H1 (cell line): ENCODE results near the gene WBP1. TPM values are rescaled to one million over a fixed set of nuclear protein-coding genes. Genes with fewer than 3 reads are reported as not detected.

Experiments
- CTCF ChIA-PET: fragments of 300-600 bp; sonication (Branson Sonifier 250); formaldehyde crosslinking; loops from one replicate; lab custom pipeline; 2021; ENCODE audit not compliant: partially characterized antibody; lab: Charles Lee
- POLR2A ChIA-PET: fragments of 300-600 bp; sonication (Branson Sonifier 250); formaldehyde crosslinking; loops from one replicate; lab custom pipeline; 2021; ENCODE audit warnings: inconsistent platforms; ENCODE audit not compliant: partially characterized antibody; lab: Charles Lee
- DNase-seq, 2 experiments: peaks; one replicate each; pipeline versions ENCODE4 v3.0.0 to v3.0.0-alpha.2; 2010 to 2022; ENCODE audit warnings: low spot score in 2 of 2, low read depth in 1 of 2, mixed read lengths in 1 of 2
- FAIRE-seq: peaks from 2 replicates; lab custom pipeline; 2011; peaks lifted over from hg19 to GRCh38; lab: Jason Lieb, UNC
- H2AFZ ChIP-seq: 2 replicates; pipeline ENCODE4 v1.8.1; 2012; ENCODE audit warnings: low read length, inconsistent platforms
- H2AK5ac ChIP-seq: 2 replicates; pipeline ENCODE4 v1.6.1; 2013; ENCODE audit warnings: low read depth, low read length
- H2BK120ac ChIP-seq: replicated peaks from 2 replicates; pipeline ENCODE3; 2013; ENCODE audit warnings: low read depth, low read length, inconsistent platforms
- H2BK12ac ChIP-seq: 2 replicates; pipeline ENCODE4 v1.6.1; 2013; ENCODE audit warnings: low read depth, low read length
- H2BK15ac ChIP-seq: 2 replicates; pipeline ENCODE4 v1.6.1; 2013; ENCODE audit warnings: low read length
- H2BK20ac ChIP-seq: 2 replicates; pipeline ENCODE4 v1.6.1; 2013; ENCODE audit warnings: low read length
- H2BK5ac ChIP-seq: 2 replicates; pipeline ENCODE4 v1.6.1; 2013; ENCODE audit warnings: low read depth, low read length
- H3K14ac ChIP-seq: 2 replicates; pipeline ENCODE4 v1.6.1; 2013; ENCODE audit warnings: inconsistent platforms; ENCODE audit not compliant: insufficient read length
- H3K18ac ChIP-seq: 2 replicates; pipeline ENCODE4 v1.6.1; 2013; ENCODE audit warnings: low read length; ENCODE audit errors: extremely low read depth
- H3K23ac ChIP-seq: 2 replicates; pipeline ENCODE4 v1.6.1; 2013; ENCODE audit warnings: inconsistent platforms; ENCODE audit not compliant: insufficient read length
- H3K23me2 ChIP-seq: 2 replicates; pipeline ENCODE4 v1.6.1; 2013; ENCODE audit warnings: low read depth, low read length
- H3K27ac ChIP-seq: 2 replicates; pipeline ENCODE4 v1.6.1; 2011; ENCODE audit warnings: low read depth, low read length, inconsistent platforms
- H3K27me3 ChIP-seq, 4 experiments: replicated peaks in 1 of 4; 1 replicate in 1 of 4; 2 replicates in 3 of 4; pipeline versions ENCODE4 v1.6.1 to v1.8.1; 2011 to 2013; ENCODE audit warnings: low read length in 3 of 4, mild to moderate bottlenecking in 3 of 4, inconsistent platforms in 2 of 4, mixed read lengths in 2 of 4, moderate library complexity in 1 of 4; ENCODE audit not compliant: control insufficient read depth in 3 of 4, insufficient read depth in 3 of 4; ENCODE audit errors: extremely low read depth in 1 of 4
- H3K36me3 ChIP-seq, 4 experiments: 2 replicates each; pipeline versions ENCODE4 v1.6.1 to v1.8.1; 2011 to 2013; ENCODE audit warnings: mild to moderate bottlenecking in 4 of 4, low read length in 3 of 4, moderate library complexity in 2 of 4, control low read depth in 1 of 4, inconsistent platforms in 1 of 4; ENCODE audit not compliant: insufficient read depth in 4 of 4, control insufficient read depth in 2 of 4
- H3K4ac ChIP-seq: replicated peaks from 2 replicates; pipeline ENCODE3; 2013; ENCODE audit warnings: low read length, low read depth, mixed read lengths, inconsistent platforms; ENCODE audit not compliant: insufficient read length
- H3K4me1 ChIP-seq, 4 experiments: replicated peaks in 1 of 4; 1 replicate in 1 of 4; 2 replicates in 3 of 4; pipeline versions ENCODE4 v1.6.1 to v1.8.1; 2011 to 2013; ENCODE audit warnings: low read length in 3 of 4, inconsistent platforms in 2 of 4, mixed read lengths in 1 of 4; ENCODE audit not compliant: insufficient read depth in 4 of 4, control insufficient read depth in 3 of 4
- H3K4me2 ChIP-seq, 2 experiments: 2 replicates each; pipeline versions ENCODE4 v1.6.1 to v1.8.1; 2011 to 2013; ENCODE audit warnings: low read depth in 2 of 2, low read length in 2 of 2, control low read depth in 1 of 2, inconsistent platforms in 1 of 2, mild to moderate bottlenecking in 1 of 2; ENCODE audit not compliant: insufficient read depth in 1 of 2
- H3K4me3 ChIP-seq, 4 experiments: fragments of 200-600, 300-600 bp in 1 of 4; sonication (generic), shearing (Covaris generic), sonication (Bioruptor Twin) in 1 of 4; 2 replicates each; pipeline versions ENCODE4 v1.5.1 to v1.8.1; 2011 to 2016; ENCODE audit warnings: low read length in 4 of 4, low read depth in 3 of 4, control low read depth in 2 of 4, inconsistent platforms in 2 of 4, mild to moderate bottlenecking in 2 of 4, mixed read lengths in 1 of 4, moderate library complexity in 1 of 4; ENCODE audit not compliant: insufficient read depth in 2 of 4; ENCODE audit errors: extremely low read depth in 1 of 4
- H3K56ac ChIP-seq: replicated peaks from 2 replicates; pipeline ENCODE3; 2013; ENCODE audit warnings: low read depth, mild to moderate bottlenecking, mixed read lengths, low read length, inconsistent platforms; ENCODE audit not compliant: insufficient read length
- H3K79me1 ChIP-seq: 2 replicates; pipeline ENCODE4 v1.6.1; 2013; ENCODE audit warnings: low read depth, low read length, control low read depth
- H3K79me2 ChIP-seq, 2 experiments: 2 replicates each; pipeline versions ENCODE4 v1.6.1 to v1.8.1; 2012 to 2013; ENCODE audit warnings: low read length in 2 of 2, mild to moderate bottlenecking in 2 of 2, inconsistent platforms in 1 of 2; ENCODE audit not compliant: insufficient read depth in 2 of 2, control insufficient read depth in 1 of 2
- H3K9ac ChIP-seq, 4 experiments: replicated peaks in 1 of 4; 1 replicate in 1 of 4; 2 replicates in 3 of 4; pipeline versions ENCODE4 v1.6.1 to v1.8.1; 2011 to 2013; ENCODE audit warnings: low read depth in 3 of 4, low read length in 3 of 4, control low read depth in 2 of 4, mild to moderate bottlenecking in 2 of 4, moderate library complexity in 2 of 4, inconsistent platforms in 1 of 4; ENCODE audit errors: extremely low read depth in 1 of 4
- H3K9me3 ChIP-seq, 2 experiments: 2 replicates each; pipeline versions ENCODE4 v1.6.1 to v1.8.1; 2012 to 2013; ENCODE audit warnings: mild to moderate bottlenecking in 2 of 2, moderate library complexity in 2 of 2, control low read depth in 1 of 2, inconsistent platforms in 1 of 2, low read depth in 1 of 2, low read length in 1 of 2, mixed read lengths in 1 of 2; ENCODE audit not compliant: insufficient read depth in 2 of 2
- H4K20me1 ChIP-seq, 2 experiments: replicated peaks in 1 of 2; 2 replicates each; pipeline versions ENCODE3 to v1.8.1; 2011 to 2013; ENCODE audit warnings: inconsistent platforms in 2 of 2, low read length in 2 of 2, mild to moderate bottlenecking in 1 of 2; ENCODE audit not compliant: insufficient read depth in 2 of 2, control insufficient read depth in 1 of 2
- H4K5ac ChIP-seq: 2 replicates; pipeline ENCODE4 v1.6.1; 2013; ENCODE audit warnings: low read length, low read depth, mixed read lengths, inconsistent platforms; ENCODE audit not compliant: insufficient read length
- H4K8ac ChIP-seq: 2 replicates; pipeline ENCODE4 v1.8.0; 2013; ENCODE audit warnings: mild to moderate bottlenecking, moderate library complexity, low read length, inconsistent platforms; ENCODE audit not compliant: insufficient read depth; ENCODE audit errors: extremely low read depth
- H4K91ac ChIP-seq: replicated peaks from 2 replicates; pipeline ENCODE3; 2013; ENCODE audit warnings: low read length, mixed read lengths, inconsistent platforms; ENCODE audit not compliant: insufficient read length
- ASH2L ChIP-seq: fragments of 200-600, 300-600 bp; sonication (generic); IDR thresholded peaks from one replicate; pipeline ENCODE4 v1.7.1; 2017; ENCODE audit warnings: low read length
- CBX5 ChIP-seq: fragments of 300-800, 300-1000 bp; sonication (generic); IDR thresholded peaks from 2 replicates; pipeline ENCODE4 v1.7.1; 2016; ENCODE audit warnings: antibody characterized with exemption, low read length, low read depth
- CBX8 ChIP-seq: fragments of 300-800, 300-1000 bp; sonication (generic); IDR thresholded peaks from 2 replicates; pipeline ENCODE4 v1.7.1; 2016; ENCODE audit warnings: low read depth, low read length, borderline replicate concordance
- EGR1 ChIP-seq: IDR thresholded peaks from 2 replicates; pipeline ENCODE4 v1.6.1; 2011; ENCODE audit warnings: low read depth, low read length, borderline replicate concordance
- POU5F1 ChIP-seq: IDR thresholded peaks from 2 replicates; pipeline ENCODE4 v1.6.1; 2011; ENCODE audit warnings: low read depth, mild to moderate bottlenecking, low read length, moderate library complexity
- SAP30 ChIP-seq: fragments of 300-600 bp; sonication (generic); IDR thresholded peaks from 2 replicates; pipeline ENCODE4 v1.7.1; 2012; ENCODE audit warnings: low read length, moderate library complexity, mild to moderate bottlenecking, inconsistent platforms; ENCODE audit not compliant: insufficient read depth, insufficient replicate concordance
- SP2 ChIP-seq: IDR thresholded peaks from 2 replicates; pipeline ENCODE4 v1.6.1; 2012; ENCODE audit warnings: mild to moderate bottlenecking, low read length, inconsistent platforms
- TAF7 ChIP-seq: optimal IDR thresholded peaks from 2 replicates; pipeline ENCODE3; 2011; ENCODE audit warnings: low read depth, mild to moderate bottlenecking, inconsistent platforms, low read length, moderate library complexity, borderline replicate concordance
- WGBS, 2 experiments: shearing (Covaris generic) in 1 of 2; methylation state at CpG; one replicate each; pipeline versions ENCODE4 v1.1.6 to v1.1.7; 2013 to 2015; ENCODE audit warnings: low lambda C conversion rate in 2 of 2, mixed read lengths in 2 of 2, inconsistent platforms in 1 of 2, low coverage in 1 of 2, missing lambda C conversion rate in 1 of 2; ENCODE audit not compliant: insufficient replicate concordance in 2 of 2, insufficient coverage in 1 of 2, insufficient read length in 1 of 2; ENCODE audit errors: extremely low coverage in 1 of 2, missing lambda C conversion rate in 1 of 2; 5-methylcytosine and 5-hydroxymethylcytosine counted together
- polyA plus RNA-seq, 7 experiments: library from polyadenylated mRNA; depleted of rRNA in 3 of 7; stranded (reverse) in 5 of 7; unstranded in 2 of 7; fragments of >200 nt in 5 of 7; fragments of 200-250 nt in 2 of 7; gene quantifications; 1 replicate in 5 of 7; 2 replicates in 1 of 7; 4 replicates in 1 of 7; pipeline versions ENCODE4 v1.2.1 to v1.2.3, GENCODE V29; 2011 to 2013; ENCODE audit warnings: missing spikeins in 2 of 7, mixed read lengths in 2 of 7
- total RNA-seq: library from RNA; stranded (reverse); fragmentation: NEBNext Ultra II Directional; extraction: Animal tissue kit (Norgen Biotek cat#: 25700); gene quantifications from 2 replicates; pipeline ENCODE4 v1.2.1, GENCODE V29; 2021

Gene WBP1
- total and polyA plus RNA-seq, 2 of the 8 experiments (the other 6 are each of a cell fraction or from before 2014, with no cell fraction given): 57.2 to 190 TPM

DNA sequence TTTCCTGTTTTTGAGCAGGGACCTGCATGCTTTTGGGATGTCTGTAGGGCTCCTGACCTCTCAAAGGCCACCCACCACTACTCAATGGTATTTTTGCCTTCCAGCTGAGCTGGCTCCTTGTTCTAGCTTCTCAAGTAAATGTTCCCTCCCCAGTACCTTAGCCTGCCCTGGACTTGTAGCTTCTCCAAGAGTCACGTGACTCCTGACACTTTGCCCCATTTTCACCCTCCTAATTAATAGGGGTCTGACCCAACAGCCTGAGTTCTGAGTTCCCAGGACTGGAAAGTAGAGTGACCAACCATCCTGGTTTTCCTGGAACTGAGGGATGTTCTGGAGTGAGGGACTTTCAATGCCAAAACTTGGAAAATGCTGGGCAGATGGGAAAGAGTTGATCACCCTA lies 37.2 kb downstream of the WBP1 start:
- no peak overlapping the region for H3K4ac ChIP-seq
- H3K9me3 ChIP-seq: no peaks in the 10 kb centered on the region
- H2BK15ac ChIP-seq: no peak overlapping the region
- DNase-seq (no peak), FAIRE-seq (no peak)
- no peak overlapping the region for H2AK5ac ChIP-seq
- no peak overlapping the region for H2BK120ac ChIP-seq
- H3K14ac ChIP-seq: no peak overlapping the region
- H3K56ac ChIP-seq: no peak overlapping the region
- no peak overlapping the region for H3K18ac ChIP-seq
- H4K91ac ChIP-seq: no peak overlapping the region
- no peak overlapping the region for H4K5ac ChIP-seq
- H4K8ac ChIP-seq: no peak overlapping the region
- H3K23ac ChIP-seq: no peak overlapping the region
- H2BK5ac ChIP-seq: no peak overlapping the region
- no peak overlapping the region for H2BK20ac ChIP-seq
- H3K23me2 ChIP-seq: peaks cover 20% of the 10 kb centered on the region; the same call in 1 of the 2 replicates
- H3K27ac ChIP-seq: no peak overlapping the region
- H3K27me3 ChIP-seq: peaks cover 43 to 56% (median 54%) of the 10 kb centered on the region in 4 experiments
- H3K4me3 ChIP-seq: no peak overlapping the region
- no peak overlapping the region for H3K9ac ChIP-seq
- H3K79me1 ChIP-seq: no peaks in the 10 kb centered on the region
- H3K4me1 ChIP-seq: peaks cover 3 to 26% (median 13%) of the 10 kb centered on the region in 4 experiments
- 75% methylated on average over 1 of the region's 1 CpG; no CpG with 5 or more reads in 1 of the 2 experiments for WGBS, 2 experiments
- POLR2A ChIA-PET: interaction anchor here (0.7 to 9.4 kb wide), 8 partner anchors 9 to 37 kb away, joined by 3 to 73 read pairs (median 18); partner anchors contain the start of genes AUP1, CCDC142, HTRA2 and MOGS
- no peaks in the 10 kb centered on the region for H3K79me2 ChIP-seq
- CTCF ChIA-PET: interaction anchor here (0.9 to 2.1 kb wide), 2 partner anchors 12 to 93 kb away, joined by 3 to 8 read pairs; partner anchors contain the start of genes CCDC142 and TTC31
- H2AFZ ChIP-seq: no peak overlapping the region
- H3K36me3 ChIP-seq: peaks cover 7 to 20% (median 17%) of the 10 kb centered on the region in 4 experiments
- H3K4me2 ChIP-seq: no peak overlapping the region
- peaks cover 1 to 12% of the 10 kb centered on the region in 2 experiments for H4K20me1 ChIP-seq
- no peak overlapping the region for H2BK12ac ChIP-seq
- TF ChIP-seq CBX5: no peak
- TF ChIP-seq TAF7: no peak
- TF ChIP-seq CBX8: no peak
- TF ChIP-seq SAP30: no peak
- TF ChIP-seq SP2: no peak
- TF ChIP-seq EGR1: no peak
- no peak for TF ChIP-seq ASH2L
- no peak for TF ChIP-seq POU5F1
